Activated CD8-positive, alpha-beta memory T cell treated with anti-CD3 and anti-CD28 coated beads, Interleukin-2, amount 50 U/mL, for 4 hours (primary cell): ENCODE results near the gene DNAAF2.
"Not testable (repeated sequence)": the region's sequence is repeated elsewhere in the genome, so short reads cannot be mapped to it uniquely, and the experiment has no call there.

ENCODE experiments used
- DNase-seq: peaks from one replicate; pipeline ENCODE4 v3.0.0-alpha.2; 2020

DNAAF2 gene, protein sequence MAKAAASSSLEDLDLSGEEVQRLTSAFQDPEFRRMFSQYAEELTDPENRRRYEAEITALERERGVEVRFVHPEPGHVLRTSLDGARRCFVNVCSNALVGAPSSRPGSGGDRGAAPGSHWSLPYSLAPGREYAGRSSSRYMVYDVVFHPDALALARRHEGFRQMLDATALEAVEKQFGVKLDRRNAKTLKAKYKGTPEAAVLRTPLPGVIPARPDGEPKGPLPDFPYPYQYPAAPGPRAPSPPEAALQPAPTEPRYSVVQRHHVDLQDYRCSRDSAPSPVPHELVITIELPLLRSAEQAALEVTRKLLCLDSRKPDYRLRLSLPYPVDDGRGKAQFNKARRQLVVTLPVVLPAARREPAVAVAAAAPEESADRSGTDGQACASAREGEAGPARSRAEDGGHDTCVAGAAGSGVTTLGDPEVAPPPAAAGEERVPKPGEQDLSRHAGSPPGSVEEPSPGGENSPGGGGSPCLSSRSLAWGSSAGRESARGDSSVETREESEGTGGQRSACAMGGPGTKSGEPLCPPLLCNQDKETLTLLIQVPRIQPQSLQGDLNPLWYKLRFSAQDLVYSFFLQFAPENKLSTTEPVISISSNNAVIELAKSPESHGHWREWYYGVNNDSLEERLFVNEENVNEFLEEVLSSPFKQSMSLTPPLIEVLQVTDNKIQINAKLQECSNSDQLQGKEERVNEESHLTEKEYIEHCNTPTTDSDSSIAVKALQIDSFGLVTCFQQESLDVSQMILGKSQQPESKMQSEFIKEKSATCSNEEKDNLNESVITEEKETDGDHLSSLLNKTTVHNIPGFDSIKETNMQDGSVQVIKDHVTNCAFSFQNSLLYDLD

DNA sequence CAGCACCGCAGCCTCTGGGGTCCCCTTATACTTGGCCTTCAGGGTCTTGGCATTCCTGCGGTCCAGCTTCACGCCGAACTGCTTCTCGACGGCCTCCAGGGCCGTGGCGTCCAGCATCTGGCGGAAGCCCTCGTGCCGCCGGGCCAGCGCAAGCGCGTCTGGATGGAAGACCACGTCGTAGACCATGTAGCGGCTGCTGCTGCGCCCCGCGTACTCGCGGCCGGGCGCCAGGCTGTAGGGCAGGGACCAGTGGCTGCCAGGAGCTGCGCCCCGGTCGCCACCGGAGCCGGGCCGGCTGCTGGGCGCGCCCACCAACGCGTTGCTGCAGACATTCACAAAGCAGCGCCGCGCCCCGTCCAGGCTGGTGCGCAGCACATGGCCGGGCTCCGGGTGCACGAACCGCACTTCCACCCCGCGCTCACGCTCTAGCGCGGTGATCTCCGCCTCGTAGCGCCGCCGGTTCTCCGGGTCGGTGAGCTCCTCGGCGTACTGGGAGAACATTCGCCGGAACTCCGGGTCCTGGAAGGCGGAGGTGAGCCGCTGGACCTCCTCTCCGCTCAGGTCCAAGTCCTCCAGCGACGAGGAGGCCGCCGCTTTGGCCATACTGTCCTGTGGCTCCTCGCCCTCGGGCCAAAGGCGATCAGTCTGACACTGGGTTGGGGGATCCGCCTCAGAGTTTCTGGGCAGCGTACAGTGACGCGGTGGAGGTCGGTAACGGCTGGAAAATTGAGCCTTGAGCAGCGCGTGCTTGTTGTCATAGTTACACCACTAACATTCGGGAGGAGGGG, at the start of gene DNAAF2:
Gene DNAAF2 (minus strand): TSS at position 698 of the 788 bp plus-strand sequence. CDS start 95 bp downstream, at position 603.
- peak; percentile 63 for DNase-seq

DNA sequence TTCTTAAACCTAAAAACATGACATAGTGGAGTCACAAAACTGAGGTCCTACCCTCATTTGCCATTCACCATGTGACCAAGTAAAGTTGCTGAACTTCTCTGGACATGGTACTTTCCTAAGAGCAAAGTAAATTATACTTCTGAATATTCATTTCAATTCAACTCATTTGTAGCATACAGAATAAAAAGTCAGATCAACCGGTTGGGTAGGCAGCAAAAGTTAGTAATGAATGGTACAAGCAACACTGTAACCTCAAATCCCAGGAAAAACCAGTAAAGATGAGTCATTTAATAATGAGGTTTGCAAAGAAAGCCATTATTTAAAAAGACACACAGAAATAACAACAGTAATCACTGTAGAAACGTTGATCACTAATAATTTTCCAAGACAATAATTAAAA, 44.2 kb upstream of the DNAAF2 start:
- DNase-seq: no peak

DNA sequence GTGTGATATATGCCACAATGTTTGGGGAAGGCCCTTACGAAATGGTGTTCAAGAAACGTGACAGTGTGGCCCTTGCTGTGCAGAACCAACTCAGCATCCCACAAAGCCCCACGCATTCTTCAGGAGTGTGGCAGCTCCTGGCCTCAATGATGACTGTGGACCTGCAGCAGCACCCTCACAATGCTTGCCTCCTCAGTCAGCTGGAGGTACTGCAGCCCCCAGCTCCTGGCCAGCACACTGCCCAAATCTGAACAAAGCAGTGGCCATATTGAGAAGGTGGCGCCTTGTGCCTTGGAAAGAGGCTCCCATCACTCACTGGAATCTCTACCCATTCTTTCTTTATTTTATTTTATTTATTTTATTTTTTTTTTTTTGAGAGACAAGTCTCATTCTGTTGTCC, 42.6 kb upstream of the DNAAF2 start:
- no peak for DNase-seq

DNA sequence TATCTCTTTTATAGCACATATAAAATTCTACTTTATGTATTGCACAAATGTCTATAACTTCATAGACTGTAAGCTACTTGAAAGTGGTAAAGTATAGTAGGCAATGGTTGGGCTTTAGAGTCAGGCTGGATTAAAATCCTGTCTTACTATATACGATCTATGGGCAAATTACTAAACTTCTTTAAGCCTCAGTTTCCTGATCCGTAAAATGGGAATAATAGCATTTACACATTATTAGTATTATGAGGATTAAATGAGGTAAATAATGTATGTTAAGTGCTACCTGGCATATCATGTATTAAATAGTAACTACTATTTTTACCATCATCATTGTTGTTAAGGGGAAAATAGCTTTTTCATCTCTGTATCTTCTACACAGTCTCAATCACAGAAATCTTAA, 38.5 kb upstream of the DNAAF2 start:
- DNase-seq: no peak

DNA sequence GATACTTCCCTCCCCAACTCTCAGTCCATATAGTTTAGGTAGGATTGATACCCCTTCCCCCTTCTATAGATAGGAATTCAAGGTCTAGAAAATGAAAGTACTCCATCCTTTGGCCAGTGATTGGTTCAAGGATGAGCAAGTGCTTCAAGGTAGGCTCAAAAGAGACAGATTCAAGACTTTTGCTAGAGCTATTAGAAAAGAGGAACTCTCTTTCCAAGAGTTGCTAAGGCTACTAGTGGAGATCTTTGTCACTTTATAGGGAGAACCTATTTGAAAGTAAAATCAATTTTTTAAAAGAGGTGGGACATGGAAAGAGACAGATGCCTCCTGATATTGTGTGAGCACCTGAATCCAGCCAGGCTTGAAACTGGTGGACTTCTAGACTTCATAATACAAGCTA, 35.4 kb upstream of the DNAAF2 start:
- DNase-seq: no peak

DNA sequence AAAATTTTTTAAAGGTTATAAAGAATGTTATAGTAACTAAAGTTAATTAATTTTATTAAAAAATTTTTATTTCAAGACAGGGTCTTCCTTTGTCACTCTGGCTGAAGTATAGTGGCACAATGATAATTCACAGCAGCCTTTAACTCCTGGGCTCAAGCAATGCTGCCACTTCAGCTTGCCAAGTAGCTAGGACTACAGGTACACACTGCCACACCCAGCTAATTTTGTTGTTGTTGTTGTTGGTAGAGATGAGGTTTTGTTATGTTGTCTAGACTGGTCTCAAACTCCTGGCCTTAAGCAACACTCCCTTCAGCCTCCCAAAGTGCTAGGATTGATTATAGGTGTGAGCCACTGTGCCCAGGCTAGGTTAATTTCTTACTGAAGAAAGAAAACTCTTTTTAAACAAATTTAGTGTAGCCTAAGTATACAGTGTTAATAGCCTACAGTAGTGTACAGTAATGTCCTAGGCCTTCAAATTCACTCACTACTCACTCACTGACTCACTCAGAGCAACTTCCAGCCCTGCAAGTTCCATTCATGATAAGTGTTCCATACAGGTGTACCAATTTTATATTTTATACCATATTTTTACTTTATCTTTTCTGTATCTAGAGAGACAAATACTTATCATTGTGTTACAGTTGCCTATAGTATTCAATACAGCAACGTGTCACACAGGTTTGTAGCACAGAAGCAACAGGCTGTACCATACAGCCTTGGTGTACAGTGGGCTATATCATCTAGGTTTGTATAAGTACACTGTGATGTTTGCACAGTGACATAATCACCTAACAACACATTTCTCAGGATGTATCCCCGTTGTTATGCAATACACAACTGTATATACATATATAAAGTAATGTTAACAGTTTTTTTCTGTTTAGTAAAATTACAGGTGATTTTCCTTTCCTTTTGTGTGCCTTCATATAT, 24.7 kb upstream of the DNAAF2 start:
- no peak for DNase-seq

DNA sequence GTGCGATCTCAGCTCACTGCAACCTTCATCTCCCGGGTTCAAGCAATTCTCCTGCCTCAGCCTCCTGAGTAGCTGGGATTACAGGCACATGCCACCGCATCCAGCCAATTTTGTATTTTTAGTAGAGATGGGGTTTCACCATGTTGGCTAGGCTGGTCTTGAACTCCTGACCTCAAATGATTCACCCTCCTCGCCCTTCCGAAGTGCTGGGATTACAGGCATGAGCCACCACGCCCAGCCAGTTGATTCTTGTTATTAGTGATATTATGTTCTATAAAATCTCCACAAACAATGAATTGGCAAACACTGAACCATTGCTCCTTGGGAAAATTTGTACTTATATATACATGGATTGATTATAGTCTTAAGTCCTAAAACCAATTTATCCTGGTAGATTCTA, 22.5 kb upstream of the DNAAF2 start:
- not testable (repeated sequence) for DNase-seq

DNA sequence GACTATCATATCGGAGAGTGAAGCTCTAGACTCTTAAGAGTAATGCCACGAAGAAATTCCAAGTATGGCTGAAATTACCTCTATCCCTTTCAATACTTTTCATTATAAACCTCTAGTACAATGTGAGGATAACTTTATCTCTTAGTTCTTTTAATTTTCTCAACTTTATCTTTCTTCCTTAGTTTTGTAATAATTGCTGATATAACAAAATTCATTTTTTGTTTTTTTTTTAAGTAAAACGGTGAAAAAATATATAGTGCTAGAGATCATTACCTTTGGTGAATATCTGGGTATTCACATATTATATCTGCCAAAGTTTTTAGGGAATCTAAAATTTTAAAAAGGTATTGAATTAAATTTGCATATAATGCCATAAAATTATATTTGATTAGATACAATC, 19.5 kb upstream of the DNAAF2 start:
- no peak for DNase-seq

DNA sequence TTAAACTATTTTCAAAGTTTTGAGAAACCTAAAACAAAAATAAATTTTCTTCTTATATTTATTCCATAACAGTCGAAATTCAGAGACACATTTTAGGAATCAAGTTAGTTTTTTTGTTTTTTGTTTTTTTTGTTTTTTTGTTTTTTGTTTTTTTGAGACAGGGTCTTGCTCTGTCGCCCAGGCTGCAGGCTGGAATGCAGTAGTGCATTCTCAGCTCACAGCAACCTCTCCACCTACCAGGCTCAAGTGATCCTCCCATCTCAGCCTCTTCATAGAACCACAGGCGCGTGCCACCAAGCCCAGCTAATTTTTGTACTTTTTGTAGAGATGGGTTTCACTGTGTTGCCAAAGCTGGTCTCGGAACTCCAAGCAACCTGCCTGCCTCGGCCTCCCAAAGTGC, 18.5 kb upstream of the DNAAF2 start:
- DNase-seq: no peak

DNA sequence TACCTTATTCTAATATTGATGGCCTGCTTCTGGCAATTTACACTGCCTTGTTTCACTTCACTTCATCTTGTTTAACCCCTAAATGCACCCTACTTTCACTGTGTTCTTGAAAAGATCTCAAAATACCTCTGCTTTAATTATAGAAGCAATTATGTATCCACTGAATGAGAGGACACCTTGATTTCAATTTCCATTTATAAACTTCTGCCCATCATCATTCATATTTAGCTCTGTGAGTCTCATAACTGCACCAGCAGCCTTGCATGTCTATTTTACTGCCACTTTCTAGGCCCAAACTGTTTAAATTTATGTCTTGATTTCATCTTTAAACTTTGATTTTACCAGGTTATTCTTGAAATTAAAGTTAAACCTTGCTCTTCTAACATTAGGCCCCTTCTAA, 7.1 kb upstream of the DNAAF2 start:
- DNase-seq: no peak

DNA sequence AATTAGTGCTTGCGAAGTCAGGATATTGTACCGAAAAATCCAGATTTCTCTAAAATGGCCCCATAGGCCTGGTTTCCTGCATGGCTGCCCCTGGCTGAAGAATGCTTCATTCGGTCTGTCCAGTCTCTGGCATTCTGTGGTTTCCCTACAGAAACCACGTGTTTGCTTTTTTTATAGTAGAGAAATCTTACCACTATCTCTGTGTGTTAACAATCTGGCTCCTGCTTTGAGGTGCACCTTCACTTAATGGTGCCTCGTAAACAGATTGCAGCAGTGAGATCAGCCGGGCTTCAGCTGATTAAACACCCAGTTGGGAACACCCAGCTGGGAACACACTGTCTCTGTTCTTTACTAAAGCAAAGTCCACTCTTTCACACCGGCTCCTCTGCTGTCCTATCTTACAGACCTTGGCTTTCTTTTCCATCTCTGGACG, 6.7 kb upstream of the DNAAF2 start:
- DNase-seq: no peak

DNA sequence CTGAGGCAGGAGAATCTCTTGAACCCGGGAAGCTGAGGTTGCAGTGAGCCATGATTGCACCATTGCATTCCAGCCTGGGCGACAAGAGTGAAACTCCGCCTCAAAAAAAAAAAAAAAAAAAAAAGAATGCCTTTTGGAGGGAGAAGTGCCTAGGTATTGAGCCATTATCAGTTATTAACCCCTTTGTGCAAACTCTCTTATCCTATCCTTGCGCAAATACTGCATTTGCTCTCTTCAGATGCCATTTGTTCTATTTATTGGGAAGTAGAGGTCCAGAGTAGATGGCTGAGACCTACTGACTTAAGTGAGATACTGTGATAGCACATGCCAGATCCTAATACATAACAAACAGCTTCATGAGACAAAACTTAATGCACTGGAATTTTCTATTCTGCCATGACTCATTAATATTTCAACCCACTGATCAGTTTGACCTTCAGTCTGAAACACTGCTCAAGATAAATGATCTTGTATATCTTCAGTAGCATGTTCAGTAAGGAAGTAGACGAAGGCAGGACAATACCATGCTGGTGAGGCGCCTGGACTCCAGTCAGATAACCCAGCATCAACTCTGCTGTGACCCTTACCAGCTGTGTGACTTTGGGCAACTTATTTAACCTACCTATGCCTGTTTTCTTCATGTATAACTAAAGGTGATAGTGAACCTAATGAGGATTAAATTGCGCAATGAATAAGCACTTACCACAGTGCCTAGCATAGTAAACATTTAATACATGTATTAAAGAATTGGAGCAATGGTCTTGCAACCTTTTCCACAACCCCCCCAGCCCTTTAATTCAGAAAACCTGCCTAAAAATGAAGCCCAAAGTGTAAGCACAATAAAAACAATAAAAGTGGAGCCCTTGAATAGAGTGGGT, 5.7 kb upstream of the DNAAF2 start:
- DNase-seq: no peak

DNA sequence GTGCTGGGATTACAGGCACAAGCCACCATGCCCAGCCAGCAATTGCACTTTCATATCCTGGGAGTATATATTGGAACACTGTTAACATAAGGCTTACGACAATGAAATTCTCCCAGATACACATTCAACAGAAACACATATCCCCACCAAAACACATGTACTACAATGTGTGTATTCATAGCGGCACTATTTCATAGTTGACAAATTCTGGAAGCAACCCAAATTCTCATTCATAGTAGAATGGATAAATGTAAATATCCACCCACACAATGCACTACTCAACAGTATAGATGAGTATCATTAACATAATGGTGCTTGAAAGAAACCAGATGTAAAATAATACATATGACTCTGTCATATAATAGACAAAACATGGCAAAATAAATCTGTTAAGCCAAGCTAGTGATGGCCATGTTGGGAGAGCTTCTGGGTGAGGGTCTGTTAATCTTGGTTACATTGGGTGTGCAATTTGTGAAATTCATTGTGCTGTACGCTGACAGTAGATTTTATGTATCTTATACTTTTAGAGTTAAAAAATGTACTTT, 2.6 kb upstream of the DNAAF2 start:
- DNase-seq: no peak

DNA sequence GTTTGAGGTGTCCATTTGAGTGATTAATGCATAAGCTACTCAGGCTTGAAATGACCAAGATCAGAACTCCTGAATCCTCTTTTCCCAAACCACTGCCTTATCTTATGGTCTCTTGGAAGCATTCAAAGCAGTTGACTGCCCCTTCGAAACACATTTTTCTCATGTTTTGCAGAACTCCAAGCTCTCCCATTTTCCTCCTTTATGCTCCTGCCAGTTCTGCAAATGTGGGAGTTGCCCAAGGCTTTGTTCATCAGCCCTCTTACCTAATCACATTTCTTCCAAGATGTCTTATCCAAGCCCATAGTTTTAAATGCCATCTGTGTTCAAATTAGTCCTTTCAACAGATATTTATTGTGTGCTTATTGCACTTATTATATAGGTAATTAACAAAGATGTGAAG, 1.8 kb upstream of the DNAAF2 start:
- no peak for DNase-seq

DNA sequence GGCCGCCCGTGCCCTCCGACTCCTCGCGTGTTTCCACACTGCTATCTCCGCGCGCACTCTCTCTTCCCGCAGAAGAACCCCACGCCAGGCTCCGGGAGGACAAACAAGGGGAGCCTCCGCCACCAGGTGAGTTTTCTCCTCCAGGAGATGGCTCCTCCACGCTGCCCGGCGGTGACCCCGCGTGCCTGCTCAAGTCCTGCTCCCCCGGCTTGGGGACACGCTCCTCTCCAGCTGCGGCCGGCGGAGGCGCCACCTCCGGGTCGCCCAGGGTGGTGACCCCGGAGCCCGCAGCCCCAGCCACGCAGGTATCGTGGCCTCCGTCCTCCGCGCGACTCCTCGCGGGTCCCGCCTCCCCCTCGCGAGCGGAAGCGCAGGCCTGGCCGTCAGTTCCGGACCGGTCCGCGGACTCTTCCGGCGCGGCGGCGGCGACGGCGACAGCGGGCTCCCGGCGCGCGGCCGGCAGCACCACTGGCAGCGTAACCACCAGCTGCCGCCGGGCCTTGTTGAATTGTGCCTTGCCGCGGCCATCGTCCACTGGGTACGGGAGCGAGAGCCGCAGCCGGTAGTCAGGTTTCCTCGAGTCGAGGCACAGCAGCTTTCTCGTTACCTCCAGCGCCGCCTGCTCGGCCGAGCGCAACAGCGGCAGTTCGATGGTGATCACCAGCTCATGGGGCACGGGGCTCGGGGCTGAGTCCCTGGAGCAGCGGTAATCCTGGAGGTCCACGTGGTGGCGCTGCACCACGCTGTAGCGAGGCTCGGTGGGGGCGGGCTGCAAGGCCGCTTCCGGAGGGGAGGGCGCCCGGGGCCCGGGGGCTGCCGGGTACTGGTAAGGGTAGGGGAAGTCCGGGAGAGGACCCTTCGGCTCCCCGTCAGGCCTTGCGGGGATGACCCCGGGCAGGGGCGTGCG, 1.2 kb downstream of the DNAAF2 start:
- DNase-seq: peak; percentile 95

DNA sequence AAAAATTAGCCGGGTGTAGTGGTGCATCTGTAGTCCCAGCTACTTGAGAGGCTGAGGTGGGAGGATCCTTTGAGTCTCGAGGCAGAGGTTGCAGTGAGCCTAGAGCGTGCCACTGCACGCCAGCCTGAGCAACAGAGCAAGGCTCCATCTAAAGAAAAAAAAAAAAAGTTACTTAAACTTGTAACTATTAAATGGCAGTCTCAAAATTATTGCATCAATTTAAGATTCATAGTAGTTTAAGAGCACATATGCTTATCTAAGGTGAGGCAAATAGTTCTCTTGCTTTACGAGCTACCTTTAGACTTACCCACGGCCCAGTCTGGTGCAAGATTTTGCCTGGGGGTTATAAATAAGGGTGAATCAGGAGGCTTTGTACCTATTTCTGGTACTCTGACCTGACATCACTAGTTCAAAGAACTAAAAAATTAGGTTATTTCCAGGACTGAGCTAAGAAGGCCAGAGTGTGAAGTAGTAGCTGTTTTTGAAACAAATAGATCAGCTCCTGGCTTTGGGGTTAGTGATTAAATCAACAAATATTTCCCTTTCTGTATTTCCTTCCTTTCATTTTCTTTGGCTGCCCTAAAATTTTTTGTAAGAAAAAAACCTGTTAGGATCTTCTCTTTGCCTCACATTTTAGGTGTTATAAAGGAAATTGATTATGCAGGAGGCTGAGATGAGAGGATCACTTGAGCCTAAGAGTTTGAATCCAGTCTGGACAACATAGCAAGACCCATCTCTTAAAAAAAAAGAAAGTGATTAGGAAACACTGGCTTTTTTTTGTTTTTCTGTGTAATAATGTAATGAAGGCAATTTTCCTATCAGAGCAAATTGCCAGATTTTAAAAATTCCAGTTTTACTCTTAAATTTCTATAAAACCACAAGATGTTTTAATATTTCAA, 10.9 kb downstream of the DNAAF2 start:
- no peak for DNase-seq

DNA sequence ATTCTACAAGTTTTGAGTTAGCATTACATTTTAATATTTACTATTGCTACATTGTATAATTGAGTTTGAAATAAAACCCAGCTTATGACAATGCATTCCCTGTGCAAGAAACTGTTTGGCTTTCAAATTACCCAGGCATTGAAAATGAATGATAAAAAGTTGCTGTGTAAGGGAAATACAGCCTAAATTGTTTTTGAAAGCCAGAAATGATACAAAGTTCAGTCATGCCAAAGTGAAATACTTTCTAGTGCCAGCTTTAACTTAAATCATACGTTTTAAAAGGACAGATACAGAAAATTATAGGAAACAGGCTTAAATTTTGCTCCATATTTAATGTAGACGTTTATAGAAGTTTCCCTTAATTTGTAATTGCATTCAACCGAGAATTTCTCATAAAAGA, 11.7 kb downstream of the DNAAF2 start:
- no peak for DNase-seq

DNA sequence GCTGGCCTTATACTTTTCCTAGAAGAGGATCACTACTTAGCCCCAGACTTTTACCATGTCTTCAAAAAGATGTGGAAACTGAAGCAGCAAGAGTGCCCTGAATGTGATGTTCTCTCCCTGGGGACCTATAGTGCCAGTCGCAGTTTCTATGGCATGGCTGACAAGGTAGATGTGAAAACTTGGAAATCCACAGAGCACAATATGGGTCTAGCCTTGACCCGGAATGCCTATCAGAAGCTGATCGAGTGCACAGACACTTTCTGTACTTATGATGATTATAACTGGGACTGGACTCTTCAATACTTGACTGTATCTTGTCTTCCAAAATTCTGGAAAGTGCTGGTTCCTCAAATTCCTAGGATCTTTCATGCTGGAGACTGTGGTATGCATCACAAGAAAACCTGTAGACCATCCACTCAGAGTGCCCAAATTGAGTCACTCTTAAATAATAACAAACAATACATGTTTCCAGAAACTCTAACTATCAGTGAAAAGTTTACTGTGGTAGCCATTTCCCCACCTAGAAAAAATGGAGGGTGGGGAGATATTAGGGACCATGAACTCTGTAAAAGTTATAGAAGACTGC, 12.9 kb downstream of the DNAAF2 start:
- DNase-seq: no peak
